ENCODE data around the gene PRKD1.

- TF ChIP-seq CTCF (conservative IDR thresholded peaks at IDR 0.05 in 1 of 2, IDR thresholded peaks at IDR 0.05 in 1 of 2; ENCODE audit: low read depth in 1 of 2, low read length in 2 of 2) (no peak), EZH2 (IDR thresholded peaks at IDR 0.05; ENCODE audit: low read length, missing control alignments) (no peak)
Observed at GRCh38 chr14:29580763-29581162, 346.9 kb downstream of the PRKD1 start.
